HepG2 (cell line): ENCODE data around the gene ZNF132. TPM values are rescaled to one million over a fixed set of nuclear protein-coding genes. Genes with fewer than 3 reads are reported as not detected.

ENCODE experiments used
- ATF4 ChIP-seq, 2 experiments: fragments of 450-650 bp in 1 of 2; sonication (generic) in 1 of 2; formaldehyde crosslinking; IDR thresholded peaks; 2 replicates each; pipeline versions ENCODE4 v1.5.0 to v1.8.0; 2020 to 2022; ENCODE audit warnings: mild to moderate bottlenecking in 1 of 2, missing genetic modification reagents in 1 of 2
- HINFP ChIP-seq: sonication (generic); formaldehyde crosslinking; IDR thresholded peaks from 2 replicates; pipeline ENCODE4 v1.4.0; 2020; ENCODE audit warnings: low read depth, mild to moderate bottlenecking, missing genetic modification reagents
- IKZF4 ChIP-seq: sonication (generic); formaldehyde crosslinking; IDR thresholded peaks from 2 replicates; pipeline ENCODE4 v1.5.1; 2020; ENCODE audit warnings: borderline replicate concordance, mild to moderate bottlenecking, low read depth, missing genetic modification reagents; ENCODE audit errors: not compliant biosample characterization
- MBD4 ChIP-seq: IDR thresholded peaks from 2 replicates; pipeline ENCODE4 v1.6.1; 2012; ENCODE audit warnings: low read length, inconsistent platforms, borderline replicate concordance
- MED13 ChIP-seq: sonication (generic); formaldehyde crosslinking; IDR thresholded peaks from 2 replicates; pipeline ENCODE4 v1.5.0; 2020; ENCODE audit warnings: missing genetic modification reagents
- MTERF4 ChIP-seq: sonication (generic); formaldehyde crosslinking; IDR thresholded peaks from 2 replicates; pipeline ENCODE4 v1.8.0; 2023; ENCODE audit warnings: mild to moderate bottlenecking, missing genetic modification reagents
- NCOA2 ChIP-seq: sonication (generic); formaldehyde crosslinking; IDR thresholded peaks from 2 replicates; pipeline ENCODE4 v1.8.0; 2022; ENCODE audit warnings: inconsistent platforms
- PBX3 ChIP-seq: sonication (generic); formaldehyde crosslinking; IDR thresholded peaks from 2 replicates; pipeline ENCODE4 v1.8.1; 2023; ENCODE audit warnings: missing genetic modification reagents, inconsistent platforms, borderline replicate concordance
- RERE ChIP-seq: IDR thresholded peaks from 2 replicates; pipeline ENCODE4 v1.6.1; 2016; ENCODE audit warnings: low read depth, missing genetic modification reagents, missing compliant biosample characterization
- TFAP4 ChIP-seq: sonication (generic); IDR thresholded peaks from 2 replicates; pipeline ENCODE4 v1.6.1; 2016; ENCODE audit warnings: low read depth, borderline replicate concordance
- THYN1 ChIP-seq: sonication (generic); formaldehyde crosslinking; IDR thresholded peaks from 2 replicates; pipeline ENCODE4 v1.8.1; 2023; ENCODE audit warnings: low read depth, mild to moderate bottlenecking, moderate library complexity, missing genetic modification reagents, borderline replicate concordance
- ZFP62 ChIP-seq: sonication (generic); formaldehyde crosslinking; IDR thresholded peaks from 2 replicates; pipeline ENCODE4 v1.4.0; 2020; ENCODE audit warnings: missing genetic modification reagents
- ZNF121 ChIP-seq: sonication (generic); formaldehyde crosslinking; IDR thresholded peaks from 2 replicates; pipeline ENCODE4 v1.5.0; 2020; ENCODE audit warnings: mild to moderate bottlenecking, missing genetic modification reagents
- ZNF333 ChIP-seq: sonication (generic); formaldehyde crosslinking; IDR thresholded peaks from 2 replicates; pipeline ENCODE4 v1.4.0; 2020; ENCODE audit warnings: mild to moderate bottlenecking, missing genetic modification reagents, borderline replicate concordance
- ZNF354B ChIP-seq: sonication (generic); formaldehyde crosslinking; IDR thresholded peaks from 2 replicates; pipeline ENCODE4 v1.8.0; 2022; ENCODE audit warnings: mild to moderate bottlenecking, missing genetic modification reagents
- ZNF605 ChIP-seq: sonication (generic); formaldehyde crosslinking; IDR thresholded peaks from 2 replicates; pipeline ENCODE4 v1.8.0; 2022; ENCODE audit warnings: mild to moderate bottlenecking, missing genetic modification reagents
- ZNF672 ChIP-seq: sonication (generic); formaldehyde crosslinking; IDR thresholded peaks from 2 replicates; pipeline ENCODE4 v1.8.1; 2022; ENCODE audit warnings: missing genetic modification reagents
- ZNF713 ChIP-seq: sonication (generic); formaldehyde crosslinking; IDR thresholded peaks from 2 replicates; pipeline ENCODE4 v1.4.0; 2020; ENCODE audit warnings: mild to moderate bottlenecking, missing genetic modification reagents
- polyA plus RNA-seq, 8 experiments: library from polyadenylated mRNA; depleted of rRNA in 3 of 8; stranded (reverse) in 7 of 8; unstranded in 1 of 8; fragments of >200 nt; fragmentation: Illumina TruSeq in 4 of 8; extraction: Trizol in 4 of 8; gene quantifications; 2 replicates each; pipeline versions ENCODE4 v1.2.1 to v1.2.3, GENCODE V29; 2011 to 2016; ENCODE audit warnings: low read depth in 4 of 8, missing spikeins in 1 of 8, mixed read lengths in 1 of 8; ENCODE audit not compliant: insufficient read depth in 1 of 8
- total RNA-seq, 5 experiments: library from RNA; depleted of rRNA; stranded (reverse); fragments of >200 nt; fragmentation: Illumina TruSeq; extraction: Trizol; gene quantifications; 2 replicates each; pipeline ENCODE4 v1.2.3, GENCODE V29; 2016; ENCODE audit warnings: low read depth in 1 of 5

The ZNF132 gene
- total and polyA plus RNA-seq, 2 of the 13 experiments (the other 11 are each of a cell fraction or from before 2014, with no cell fraction given): not detected

- TF ChIP-seq RERE (CRISPR knock-in tag): no peak
- TF ChIP-seq PBX3: 0 out of 2 replicates have a peak, but pooled peaks have one; percentile 59
- TF ChIP-seq ZNF121 (CRISPR knock-in tag): no peak
- TF ChIP-seq MBD4: no peak
- TF ChIP-seq IKZF4 (CRISPR knock-in tag): no peak
- TF ChIP-seq ZNF672 (CRISPR knock-in tag): no peak
- TF ChIP-seq MED13 (CRISPR knock-in tag): no peak
- no peak for TF ChIP-seq THYN1 (CRISPR knock-in tag)
- no peak for TF ChIP-seq MTERF4 (CRISPR knock-in tag)
- peak in 1 of 2 experiments; percentile 55; a peak in 1 of 4 replicates for TF ChIP-seq ATF4 (CRISPR knock-in tag; IDR thresholded peaks at IDR 0.05)
- no peak for TF ChIP-seq ZNF333 (CRISPR knock-in tag)
- peak; percentile 41; the same call in 1 of the 2 replicates for TF ChIP-seq ZNF605 (CRISPR knock-in tag)
- peak; percentile 14; the same call in 1 of the 2 replicates for TF ChIP-seq TFAP4
- no peak for TF ChIP-seq ZNF354B (CRISPR knock-in tag)
- no peak for TF ChIP-seq ZFP62 (CRISPR knock-in tag)
- no peak for TF ChIP-seq NCOA2 (CRISPR knock-in tag)
- TF ChIP-seq ZNF713 (CRISPR knock-in tag): no peak
- no peak for TF ChIP-seq HINFP
Observed at GRCh38 chr19:58451358-58452101, 11.6 kb upstream of the ZNF132 start, which contains the start of gene ZNF324B (continued).
